Activated CD8-positive, alpha-beta memory T cell treated with anti-CD3 and anti-CD28 coated beads, Interleukin-2, amount 10 ng/mL, durations not matched to agents 7 days and 5 days (primary cell): Measurements from ENCODE around the gene ANKRD36B. TPM values are rescaled to one million over a fixed set of nuclear protein-coding genes. Genes with fewer than 3 reads are reported as not detected.
"Not testable (repeated sequence)": the region's sequence is repeated elsewhere in the genome, so short reads cannot be mapped to it uniquely, and the experiment has no call there.

Experiments used
- ATAC-seq: fragments of 150-1000 bp; cut with Tn5 transposase; one replicate; pipeline ENCODE4 v1.10.0; 2021; ENCODE audit warnings: moderate library complexity
- CTCF ChIA-PET: fragments of 350-600 bp; sonication (Branson Sonifier 250); formaldehyde crosslinking; loops from one replicate; lab custom pipeline; 2021; ENCODE audit warnings: antibody characterized with exemption; lab: Charles Lee
- DNase-seq: peaks from one replicate; pipeline ENCODE4 v3.0.0-alpha.2; 2020
- H3K27ac Mint-ChIP-seq: one replicate; pipeline ENCODE4 v1.8.0; 2021; ENCODE audit warnings: mild to moderate bottlenecking, mixed read lengths
- H3K27me3 Mint-ChIP-seq: one replicate; pipeline ENCODE4 v1.8.0; 2021; ENCODE audit warnings: mixed read lengths
- H3K36me3 Mint-ChIP-seq: one replicate; pipeline ENCODE4 v1.8.0; 2021; ENCODE audit warnings: mild to moderate bottlenecking, mixed read lengths
- H3K4me1 Mint-ChIP-seq: one replicate; pipeline ENCODE4 v1.8.0; 2021; ENCODE audit warnings: mixed read lengths
- H3K4me3 Mint-ChIP-seq: one replicate; pipeline ENCODE4 v1.8.0; 2021; ENCODE audit warnings: mild to moderate bottlenecking, moderate library complexity, mixed read lengths
- H3K9me3 Mint-ChIP-seq: one replicate; pipeline ENCODE4 v1.8.0; 2022; ENCODE audit warnings: low read depth, mixed read lengths
- total RNA-seq, 2 experiments: library from RNA; stranded (reverse); gene quantifications; one replicate each; pipeline ENCODE4 v1.2.3, GENCODE V29; 2021

Gene ANKRD36B
- total RNA-seq, 2 experiments from 2014 or later, result 33.8 to 77.6 TPM

DNA sequence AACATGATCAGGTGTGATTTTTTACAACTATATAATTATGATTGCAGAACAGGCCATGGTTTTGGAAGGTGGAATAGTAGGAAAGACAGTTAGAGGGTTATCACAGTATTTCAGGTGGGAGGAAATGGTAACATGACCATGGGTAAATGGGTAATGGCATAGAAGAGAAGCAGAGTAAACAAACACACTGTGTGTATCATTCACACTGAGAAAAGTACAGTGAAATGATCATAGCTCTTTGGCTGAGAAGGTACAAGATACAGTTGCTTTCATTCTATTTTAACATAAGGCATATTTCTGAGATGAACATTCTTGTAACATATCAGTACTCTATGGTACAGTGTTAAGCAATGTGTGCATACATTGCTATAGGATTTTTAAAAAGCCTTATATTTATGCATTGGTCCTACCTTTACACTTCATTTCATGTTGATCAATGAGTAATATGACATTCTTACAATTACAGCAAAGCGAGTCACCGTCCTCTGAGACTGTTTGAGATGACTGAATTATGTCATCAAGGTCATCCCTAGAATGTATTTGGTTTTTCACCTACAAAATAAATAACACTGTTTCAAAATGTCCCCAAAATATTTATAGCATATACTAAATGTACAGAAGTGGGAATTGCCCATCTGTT is 66.6 kb downstream of the ANKRD36B start:
- H3K27me3 Mint-ChIP-seq, ATAC-seq, H3K27ac Mint-ChIP-seq, H3K4me1 Mint-ChIP-seq, H3K9me3 Mint-ChIP-seq, CTCF ChIA-PET, H3K4me3 Mint-ChIP-seq, DNase-seq: not testable (repeated sequence)
- H3K36me3 Mint-ChIP-seq, result peaks cover 19% of the 10 kb centered on the region

DNA sequence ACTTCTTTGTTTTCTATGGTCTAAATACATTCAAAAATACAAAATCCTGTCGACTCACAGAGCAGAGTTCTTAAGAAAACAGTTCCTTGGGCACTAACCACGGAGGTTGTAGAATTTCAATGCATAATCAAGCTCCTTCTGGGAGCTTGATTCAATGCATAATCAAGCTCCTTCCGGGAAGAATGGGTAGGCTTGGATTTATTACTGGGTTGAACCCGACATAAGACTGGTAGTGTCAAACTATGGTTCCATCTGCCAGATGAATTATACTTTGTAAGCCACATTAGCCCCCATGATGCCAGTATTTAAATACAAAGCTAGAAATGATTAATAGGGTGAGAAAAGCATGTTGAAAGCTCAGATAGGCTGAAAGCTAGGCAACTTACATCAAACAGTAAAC is 94.0 kb downstream of the ANKRD36B start:
- CTCF ChIA-PET, H3K9me3 Mint-ChIP-seq, H3K27ac Mint-ChIP-seq, H3K36me3 Mint-ChIP-seq, H3K27me3 Mint-ChIP-seq, H3K4me3 Mint-ChIP-seq, H3K4me1 Mint-ChIP-seq, ATAC-seq, DNase-seq: not testable (repeated sequence)

GRCh38 chr2:97490141-97490540 is 99.5 kb downstream of the ANKRD36B start:
- peak; percentile 38 for DNase-seq
- not testable (repeated sequence) for H3K27me3 Mint-ChIP-seq

More at GRCh38 chr2:97490141-97490540, 99.5 kb downstream of the ANKRD36B start:
- H3K9me3 Mint-ChIP-seq, ATAC-seq, CTCF ChIA-PET, H3K4me3 Mint-ChIP-seq, H3K36me3 Mint-ChIP-seq, H3K27ac Mint-ChIP-seq, H3K4me1 Mint-ChIP-seq: not testable (repeated sequence)

Other genes with a start within 250 kb of the ANKRD36B start
- gene COX5B, start 56.2 kb upstream of the ANKRD36B start, total RNA-seq, result 100 to 1,000 TPM; 206 to 236 TPM
- gene ACTR1B, start 74.2 kb upstream of the ANKRD36B start, total RNA-seq, result 10 to 100 TPM; 87.4 to 94.3 TPM
- 1 to 10 TPM; 7.3 to 8.4 TPM for gene C2orf92, start 79.8 kb upstream of the ANKRD36B start, total RNA-seq
- 100 to 1,000 TPM; 286 to 338 TPM for gene ZAP70, start 123.7 kb upstream of the ANKRD36B start, total RNA-seq